SK-N-SH treated with all-trans-retinoic acid at 6 μM for 48 hours (cell line): ENCODE results near the gene ZKSCAN5.
"Not testable (repeated sequence)": the region's sequence is repeated elsewhere in the genome, so short reads cannot be mapped to it uniquely, and the experiment has no call there.

ENCODE experiments used
- ATAC-seq: fragments of 200-7000 bp; cut with Tn5 transposase; 3 replicates; pipeline ENCODE4 v1.9.1; 2020; ENCODE audit warnings: mild to moderate bottlenecking, moderate library complexity
- ARNTL ChIP-seq: fragments of 450-650 bp; formaldehyde crosslinking; IDR thresholded peaks from 2 replicates; pipeline ENCODE4 v1.5.0; 2020; ENCODE audit warnings: low read depth, mild to moderate bottlenecking, moderate library complexity, borderline replicate concordance
- BACH2 ChIP-seq: fragments of 250-450 bp; sonication (Bioruptor Pico); IDR thresholded peaks from 2 replicates; pipeline ENCODE4 v1.9.0; 2021; ENCODE audit warnings: mild to moderate bottlenecking, borderline replicate concordance
- CSDC2 ChIP-seq: fragments of 250-450 bp; sonication (Bioruptor Pico); IDR thresholded peaks from 2 replicates; pipeline ENCODE4 v1.5.0; 2020; ENCODE audit warnings: mild to moderate bottlenecking, moderate library complexity
- ESRRG ChIP-seq: fragments of 250-450 bp; sonication (Bioruptor Pico); IDR thresholded peaks from 2 replicates; pipeline ENCODE4 v1.6.1; 2021; ENCODE audit warnings: mild to moderate bottlenecking
- GLIS3 ChIP-seq: fragments of 250-450 bp; sonication (Bioruptor Pico); IDR thresholded peaks from 2 replicates; pipeline ENCODE4 v1.5.0; 2020; ENCODE audit warnings: mild to moderate bottlenecking, moderate library complexity
- OSR1 ChIP-seq: fragments of 250-450 bp; sonication (Bioruptor Pico); IDR thresholded peaks from 2 replicates; pipeline ENCODE4 v1.8.0; 2022; ENCODE audit warnings: moderate library complexity, mild to moderate bottlenecking, inconsistent platforms
- PPARA ChIP-seq: fragments of 250-450 bp; sonication (Bioruptor Pico); IDR thresholded peaks from 2 replicates; pipeline ENCODE4 v1.5.0; 2020; ENCODE audit warnings: mild to moderate bottlenecking, borderline replicate concordance
- SNAI2 ChIP-seq: fragments of 250-450 bp; sonication (Bioruptor Pico); IDR thresholded peaks from 2 replicates; pipeline ENCODE4 v1.5.0; 2020; ENCODE audit warnings: mild to moderate bottlenecking, moderate library complexity
- TCF4 ChIP-seq: fragments of 250-450 bp; sonication (Bioruptor Pico); IDR thresholded peaks from 2 replicates; pipeline ENCODE4 v1.8.0; 2021; ENCODE audit warnings: mild to moderate bottlenecking, moderate library complexity, borderline replicate concordance
- TOX ChIP-seq: fragments of 250-450 bp; sonication (Bioruptor Pico); IDR thresholded peaks from 2 replicates; pipeline ENCODE4 v1.8.0; 2021; ENCODE audit warnings: mild to moderate bottlenecking, moderate library complexity, borderline replicate concordance
- ZC3H10 ChIP-seq: fragments of 250-450 bp; sonication (Bioruptor Pico); IDR thresholded peaks from 2 replicates; pipeline ENCODE4 v1.5.1; 2021; ENCODE audit warnings: mild to moderate bottlenecking, moderate library complexity
- ZFP3 ChIP-seq: fragments of 250-450 bp; sonication (Bioruptor Pico); IDR thresholded peaks from 2 replicates; pipeline ENCODE4 v1.5.0; 2020; ENCODE audit warnings: mild to moderate bottlenecking, moderate library complexity
- ZFP30 ChIP-seq: fragments of 450-650 bp; formaldehyde crosslinking; IDR thresholded peaks from 2 replicates; pipeline ENCODE4 v1.5.0; 2022; ENCODE audit warnings: mild to moderate bottlenecking, moderate library complexity
- ZNF565 ChIP-seq: fragments of 450-650 bp; formaldehyde crosslinking; conservative IDR thresholded peaks from 2 replicates; pipeline ENCODE4 v1.5.0; 2020; ENCODE audit warnings: low read depth, mild to moderate bottlenecking, moderate library complexity
- ZNF70 ChIP-seq: fragments of 450-650 bp; formaldehyde crosslinking; IDR thresholded peaks from 2 replicates; pipeline ENCODE4 v1.5.0; 2020; ENCODE audit warnings: mild to moderate bottlenecking, moderate library complexity
- ZNF8 ChIP-seq: fragments of 450-650 bp; formaldehyde crosslinking; IDR thresholded peaks from 2 replicates; pipeline ENCODE4 v1.5.0; 2020; ENCODE audit warnings: mild to moderate bottlenecking, moderate library complexity
- TF ChIP-seq, protein P1 (sequence below): fragments of 250-450 bp; sonication (Bioruptor Pico); IDR thresholded peaks from 2 replicates; pipeline ENCODE4 v1.8.0; 2020; ENCODE audit warnings: mild to moderate bottlenecking, moderate library complexity, borderline replicate concordance
- TF ChIP-seq, protein P2 (sequence below): fragments of 250-450 bp; sonication (Bioruptor Pico); IDR thresholded peaks from 2 replicates; pipeline ENCODE4 v1.5.1; 2020; ENCODE audit warnings: low read depth, mild to moderate bottlenecking, moderate library complexity
- TF ChIP-seq, protein P3 (sequence below): fragments of 250-450 bp; sonication (Bioruptor Pico); IDR thresholded peaks from 2 replicates; pipeline ENCODE4 v1.8.0; 2021; ENCODE audit warnings: low read depth, mild to moderate bottlenecking, moderate library complexity, borderline replicate concordance
- TF ChIP-seq, protein P4 (sequence below): fragments of 250-450 bp; sonication (Bioruptor Pico); IDR thresholded peaks from 2 replicates; pipeline ENCODE4 v1.5.1; 2021; ENCODE audit warnings: mild to moderate bottlenecking, moderate library complexity
- TF ChIP-seq, protein P5 (sequence below): fragments of 250-450 bp; sonication (Bioruptor Pico); IDR thresholded peaks from 2 replicates; pipeline ENCODE4 v1.5.0; 2020; ENCODE audit warnings: mild to moderate bottlenecking, moderate library complexity

ZKSCAN5 gene

DNA sequence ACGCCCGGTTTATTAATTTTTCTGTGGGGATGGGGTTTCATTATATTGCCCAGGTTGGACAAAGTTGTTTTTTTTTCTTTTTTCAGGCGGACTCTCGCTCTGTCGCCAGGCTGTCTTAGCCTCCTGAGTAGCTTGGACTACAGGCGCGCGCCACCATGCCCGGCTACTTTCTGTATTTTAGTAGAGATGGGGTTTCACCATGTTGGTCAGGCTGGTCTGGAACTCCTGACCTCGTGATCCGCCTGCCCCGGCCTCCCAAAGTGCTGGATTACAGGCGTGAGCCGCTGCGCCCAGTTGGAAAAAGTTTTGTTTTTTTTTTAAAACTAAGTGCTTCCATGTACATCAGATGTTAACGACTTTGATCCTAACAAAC lies 3.8 kb upstream of the ZKSCAN5 start:
- ATAC-seq, result no peak

DNA sequence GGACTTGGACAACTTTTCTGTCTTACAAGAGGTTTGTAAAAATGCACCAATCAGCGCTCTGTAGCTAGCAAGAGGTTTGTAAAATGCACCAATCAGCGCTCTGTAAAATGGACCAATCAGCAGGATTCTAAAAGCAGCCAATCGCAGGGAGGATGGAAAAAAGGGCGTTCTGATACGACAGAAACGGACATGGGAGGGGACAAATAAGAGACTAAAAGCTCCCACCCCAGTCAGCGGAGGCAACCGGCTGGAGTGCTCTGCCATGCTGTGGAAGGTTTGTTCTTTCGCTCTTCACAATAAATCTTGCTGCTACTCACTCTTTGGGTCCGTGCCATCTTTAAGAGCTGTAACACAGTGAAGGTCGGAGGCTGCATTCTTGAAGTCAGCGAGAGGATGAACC lies 3.2 kb upstream of the ZKSCAN5 start:
- ATAC-seq, result not testable (repeated sequence)

More for the DNA sequence above, 3.8 kb upstream of the ZKSCAN5 start:
- TF ChIP-seq TOX (CRISPR knock-in tag) (no peak), CSDC2 (CRISPR knock-in tag) (no peak), SNAI2 (CRISPR knock-in tag) (no peak), ZC3H10 (CRISPR knock-in tag) (no peak), TCF4 (CRISPR knock-in tag) (no peak), OSR1 (CRISPR knock-in tag) (no peak), BACH2 (CRISPR knock-in tag) (no peak), ZNF70 (no peak), ZNF565 (CRISPR knock-in tag) (no peak), GLIS3 (CRISPR knock-in tag) (no peak), PPARA (CRISPR knock-in tag) (no peak), ESRRG (CRISPR knock-in tag) (no peak), ARNTL (CRISPR knock-in tag) (no peak), ZFP3 (CRISPR knock-in tag) (no peak), ZNF8 (no peak)
- TF ChIP-seq, protein P1, sequence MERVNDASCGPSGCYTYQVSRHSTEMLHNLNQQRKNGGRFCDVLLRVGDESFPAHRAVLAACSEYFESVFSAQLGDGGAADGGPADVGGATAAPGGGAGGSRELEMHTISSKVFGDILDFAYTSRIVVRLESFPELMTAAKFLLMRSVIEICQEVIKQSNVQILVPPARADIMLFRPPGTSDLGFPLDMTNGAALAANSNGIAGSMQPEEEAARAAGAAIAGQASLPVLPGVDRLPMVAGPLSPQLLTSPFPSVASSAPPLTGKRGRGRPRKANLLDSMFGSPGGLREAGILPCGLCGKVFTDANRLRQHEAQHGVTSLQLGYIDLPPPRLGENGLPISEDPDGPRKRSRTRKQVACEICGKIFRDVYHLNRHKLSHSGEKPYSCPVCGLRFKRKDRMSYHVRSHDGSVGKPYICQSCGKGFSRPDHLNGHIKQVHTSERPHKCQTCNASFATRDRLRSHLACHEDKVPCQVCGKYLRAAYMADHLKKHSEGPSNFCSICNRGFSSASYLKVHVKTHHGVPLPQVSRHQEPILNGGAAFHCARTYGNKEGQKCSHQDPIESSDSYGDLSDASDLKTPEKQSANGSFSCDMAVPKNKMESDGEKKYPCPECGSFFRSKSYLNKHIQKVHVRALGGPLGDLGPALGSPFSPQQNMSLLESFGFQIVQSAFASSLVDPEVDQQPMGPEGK, result no peak
- TF ChIP-seq, protein P2, sequence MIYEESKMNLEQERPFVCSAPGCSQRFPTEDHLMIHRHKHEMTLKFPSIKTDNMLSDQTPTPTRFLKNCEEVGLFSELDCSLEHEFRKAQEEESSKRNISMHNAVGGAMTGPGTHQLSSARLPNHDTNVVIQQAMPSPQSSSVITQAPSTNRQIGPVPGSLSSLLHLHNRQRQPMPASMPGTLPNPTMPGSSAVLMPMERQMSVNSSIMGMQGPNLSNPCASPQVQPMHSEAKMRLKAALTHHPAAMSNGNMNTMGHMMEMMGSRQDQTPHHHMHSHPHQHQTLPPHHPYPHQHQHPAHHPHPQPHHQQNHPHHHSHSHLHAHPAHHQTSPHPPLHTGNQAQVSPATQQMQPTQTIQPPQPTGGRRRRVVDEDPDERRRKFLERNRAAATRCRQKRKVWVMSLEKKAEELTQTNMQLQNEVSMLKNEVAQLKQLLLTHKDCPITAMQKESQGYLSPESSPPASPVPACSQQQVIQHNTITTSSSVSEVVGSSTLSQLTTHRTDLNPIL (CRISPR knock-in tag), result no peak
- TF ChIP-seq, protein P3, sequence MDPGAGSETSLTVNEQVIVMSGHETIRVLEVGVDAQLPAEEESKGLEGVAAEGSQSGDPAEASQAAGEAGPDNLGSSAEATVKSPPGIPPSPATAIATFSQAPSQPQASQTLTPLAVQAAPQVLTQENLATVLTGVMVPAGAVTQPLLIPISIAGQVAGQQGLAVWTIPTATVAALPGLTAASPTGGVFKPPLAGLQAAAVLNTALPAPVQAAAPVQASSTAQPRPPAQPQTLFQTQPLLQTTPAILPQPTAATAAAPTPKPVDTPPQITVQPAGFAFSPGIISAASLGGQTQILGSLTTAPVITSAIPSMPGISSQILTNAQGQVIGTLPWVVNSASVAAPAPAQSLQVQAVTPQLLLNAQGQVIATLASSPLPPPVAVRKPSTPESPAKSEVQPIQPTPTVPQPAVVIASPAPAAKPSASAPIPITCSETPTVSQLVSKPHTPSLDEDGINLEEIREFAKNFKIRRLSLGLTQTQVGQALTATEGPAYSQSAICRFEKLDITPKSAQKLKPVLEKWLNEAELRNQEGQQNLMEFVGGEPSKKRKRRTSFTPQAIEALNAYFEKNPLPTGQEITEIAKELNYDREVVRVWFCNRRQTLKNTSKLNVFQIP (CRISPR knock-in tag), result no peak
- TF ChIP-seq, protein P4, sequence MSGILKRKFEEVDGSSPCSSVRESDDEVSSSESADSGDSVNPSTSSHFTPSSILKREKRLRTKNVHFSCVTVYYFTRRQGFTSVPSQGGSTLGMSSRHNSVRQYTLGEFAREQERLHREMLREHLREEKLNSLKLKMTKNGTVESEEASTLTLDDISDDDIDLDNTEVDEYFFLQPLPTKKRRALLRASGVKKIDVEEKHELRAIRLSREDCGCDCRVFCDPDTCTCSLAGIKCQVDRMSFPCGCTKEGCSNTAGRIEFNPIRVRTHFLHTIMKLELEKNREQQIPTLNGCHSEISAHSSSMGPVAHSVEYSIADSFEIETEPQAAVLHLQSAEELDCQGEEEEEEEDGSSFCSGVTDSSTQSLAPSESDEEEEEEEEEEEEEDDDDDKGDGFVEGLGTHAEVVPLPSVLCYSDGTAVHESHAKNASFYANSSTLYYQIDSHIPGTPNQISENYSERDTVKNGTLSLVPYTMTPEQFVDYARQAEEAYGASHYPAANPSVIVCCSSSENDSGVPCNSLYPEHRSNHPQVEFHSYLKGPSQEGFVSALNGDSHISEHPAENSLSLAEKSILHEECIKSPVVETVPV (CRISPR knock-in tag), result no peak
- TF ChIP-seq, protein P5, sequence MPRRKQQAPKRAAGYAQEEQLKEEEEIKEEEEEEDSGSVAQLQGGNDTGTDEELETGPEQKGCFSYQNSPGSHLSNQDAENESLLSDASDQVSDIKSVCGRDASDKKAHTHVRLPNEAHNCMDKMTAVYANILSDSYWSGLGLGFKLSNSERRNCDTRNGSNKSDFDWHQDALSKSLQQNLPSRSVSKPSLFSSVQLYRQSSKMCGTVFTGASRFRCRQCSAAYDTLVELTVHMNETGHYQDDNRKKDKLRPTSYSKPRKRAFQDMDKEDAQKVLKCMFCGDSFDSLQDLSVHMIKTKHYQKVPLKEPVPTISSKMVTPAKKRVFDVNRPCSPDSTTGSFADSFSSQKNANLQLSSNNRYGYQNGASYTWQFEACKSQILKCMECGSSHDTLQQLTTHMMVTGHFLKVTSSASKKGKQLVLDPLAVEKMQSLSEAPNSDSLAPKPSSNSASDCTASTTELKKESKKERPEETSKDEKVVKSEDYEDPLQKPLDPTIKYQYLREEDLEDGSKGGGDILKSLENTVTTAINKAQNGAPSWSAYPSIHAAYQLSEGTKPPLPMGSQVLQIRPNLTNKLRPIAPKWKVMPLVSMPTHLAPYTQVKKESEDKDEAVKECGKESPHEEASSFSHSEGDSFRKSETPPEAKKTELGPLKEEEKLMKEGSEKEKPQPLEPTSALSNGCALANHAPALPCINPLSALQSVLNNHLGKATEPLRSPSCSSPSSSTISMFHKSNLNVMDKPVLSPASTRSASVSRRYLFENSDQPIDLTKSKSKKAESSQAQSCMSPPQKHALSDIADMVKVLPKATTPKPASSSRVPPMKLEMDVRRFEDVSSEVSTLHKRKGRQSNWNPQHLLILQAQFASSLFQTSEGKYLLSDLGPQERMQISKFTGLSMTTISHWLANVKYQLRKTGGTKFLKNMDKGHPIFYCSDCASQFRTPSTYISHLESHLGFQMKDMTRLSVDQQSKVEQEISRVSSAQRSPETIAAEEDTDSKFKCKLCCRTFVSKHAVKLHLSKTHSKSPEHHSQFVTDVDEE (CRISPR knock-in tag), result no peak
- TF ChIP-seq, all 23 proteins: peak for 0

DNA sequence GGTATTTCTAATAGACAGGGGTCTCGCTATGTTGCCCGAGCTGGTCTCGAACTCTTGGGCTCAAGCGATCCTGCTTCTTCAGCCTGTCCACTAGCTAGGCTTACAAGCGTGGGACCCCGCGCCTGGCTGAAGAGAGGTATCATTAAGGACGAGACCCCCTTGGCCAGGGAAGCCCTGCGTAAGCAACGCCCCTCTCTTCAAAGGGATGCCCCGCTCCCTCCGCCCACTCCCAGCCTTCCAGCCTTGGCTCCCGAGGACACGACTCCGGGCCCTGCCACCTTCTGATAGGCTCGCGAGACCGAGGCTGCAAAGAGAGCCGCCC lies 220 bp upstream of the ZKSCAN5 start:
- TF ChIP-seq TCF4 (CRISPR knock-in tag), result no peak
- TF ChIP-seq ZNF70, result 0 out of 2 replicates have a peak, but pooled peaks have one; percentile 29
- TF ChIP-seq, all 23 proteins: peak for 1

DNA sequence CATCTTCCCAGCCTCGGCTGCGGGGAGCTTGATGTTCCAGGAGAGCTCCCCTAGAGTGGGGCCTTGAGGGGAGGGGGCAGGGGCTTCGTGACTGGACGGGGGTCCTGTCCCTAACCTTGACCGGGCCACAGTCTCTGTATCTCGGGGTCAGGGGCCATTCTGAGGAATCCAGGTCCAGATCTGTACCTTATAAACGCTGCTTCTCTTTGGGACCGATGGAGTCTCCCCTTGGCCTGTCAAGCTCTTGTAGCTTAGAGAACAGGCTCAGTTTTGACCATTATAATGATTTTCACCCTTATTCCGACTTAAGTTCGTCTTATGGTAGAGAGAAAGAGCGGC lies 831 bp downstream of the ZKSCAN5 start:
- ATAC-seq, result peak; percentile 4
- TF ChIP-seq OSR1 (CRISPR knock-in tag) (no peak), ZFP30 (CRISPR knock-in tag) (no peak)
- TF ChIP-seq, protein P2 (CRISPR knock-in tag), result no peak
- TF ChIP-seq, protein P5 (CRISPR knock-in tag), result no peak
- TF ChIP-seq, protein P1, result no peak

More for the DNA sequence above, 220 bp upstream of the ZKSCAN5 start:
- ATAC-seq, result peak; percentile 88
